ENCODE results near the gene TEX264.
"Not testable (repeated sequence)": the region's sequence is repeated elsewhere in the genome, so short reads cannot be mapped to it uniquely, and the experiment has no call there.

TEX264 gene

DNA sequence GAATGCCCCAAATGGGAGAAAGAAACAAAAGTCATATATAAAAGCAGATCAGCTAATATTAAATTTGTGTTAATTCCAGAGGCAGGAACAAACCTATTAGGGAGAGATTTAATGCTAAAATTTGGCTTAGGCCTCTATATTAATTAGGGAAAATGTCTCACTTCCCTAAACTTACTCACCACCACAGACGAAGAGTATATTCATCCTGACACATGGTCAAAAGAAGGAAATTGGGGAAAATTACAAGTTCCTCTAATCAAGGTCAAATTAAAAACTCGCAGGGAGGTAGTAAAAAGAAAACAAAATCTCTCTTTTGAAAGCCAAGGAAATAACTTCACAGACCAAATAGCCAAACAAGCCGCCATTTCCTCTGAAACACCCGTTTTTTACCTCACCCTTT is 68.1 kb downstream of the TEX264 start:
- Histone ChIP-seq H3K27me3 (replicated peaks; ENCODE audit: control insufficient read depth, insufficient read depth, low read length) (no peaks in the 10 kb centered on the region; the same call in 1 of the 2 replicates), H3K4me3 (replicated peaks; ENCODE audit: low read depth, low read length) (no peak overlapping the region), H3K36me3 (ENCODE audit: control insufficient read depth, insufficient read depth, low read length) (no peaks in the 10 kb centered on the region)
- TF ChIP-seq, protein P1, sequence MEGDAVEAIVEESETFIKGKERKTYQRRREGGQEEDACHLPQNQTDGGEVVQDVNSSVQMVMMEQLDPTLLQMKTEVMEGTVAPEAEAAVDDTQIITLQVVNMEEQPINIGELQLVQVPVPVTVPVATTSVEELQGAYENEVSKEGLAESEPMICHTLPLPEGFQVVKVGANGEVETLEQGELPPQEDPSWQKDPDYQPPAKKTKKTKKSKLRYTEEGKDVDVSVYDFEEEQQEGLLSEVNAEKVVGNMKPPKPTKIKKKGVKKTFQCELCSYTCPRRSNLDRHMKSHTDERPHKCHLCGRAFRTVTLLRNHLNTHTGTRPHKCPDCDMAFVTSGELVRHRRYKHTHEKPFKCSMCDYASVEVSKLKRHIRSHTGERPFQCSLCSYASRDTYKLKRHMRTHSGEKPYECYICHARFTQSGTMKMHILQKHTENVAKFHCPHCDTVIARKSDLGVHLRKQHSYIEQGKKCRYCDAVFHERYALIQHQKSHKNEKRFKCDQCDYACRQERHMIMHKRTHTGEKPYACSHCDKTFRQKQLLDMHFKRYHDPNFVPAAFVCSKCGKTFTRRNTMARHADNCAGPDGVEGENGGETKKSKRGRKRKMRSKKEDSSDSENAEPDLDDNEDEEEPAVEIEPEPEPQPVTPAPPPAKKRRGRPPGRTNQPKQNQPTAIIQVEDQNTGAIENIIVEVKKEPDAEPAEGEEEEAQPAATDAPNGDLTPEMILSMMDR (IDR thresholded peaks at IDR 0.05; ENCODE audit: insufficient read depth, low read length, poor library complexity, severe bottlenecking): no peak
- DNase-seq (ENCODE audit: extremely low read depth, insufficient read length): no peak

GRCh38 chr3:51742320-51742719 is 71.3 kb downstream of the TEX264 start:
- DNase-seq (ENCODE audit: extremely low read depth, insufficient read length); H3K4me3 ChIP-seq (replicated peaks; ENCODE audit: low read depth, low read length); H3K27me3 ChIP-seq (replicated peaks; ENCODE audit: control insufficient read depth, insufficient read depth, low read length); H3K36me3 ChIP-seq (ENCODE audit: control insufficient read depth, insufficient read depth, low read length): not testable (repeated sequence)

GRCh38 chr3:51742978-51743377 is 71.9 kb downstream of the TEX264 start:
- not testable (repeated sequence) for DNase-seq (ENCODE audit: extremely low read depth, insufficient read length)

GRCh38 chr3:51747840-51748239 is 76.8 kb downstream of the TEX264 start:
- no peak for DNase-seq (ENCODE audit: extremely low read depth, insufficient read length)
- Histone ChIP-seq H3K36me3 (ENCODE audit: control insufficient read depth, insufficient read depth, low read length) (no peaks in the 10 kb centered on the region), H3K27me3 (replicated peaks; ENCODE audit: control insufficient read depth, insufficient read depth, low read length) (no peaks in the 10 kb centered on the region), H3K4me3 (replicated peaks; ENCODE audit: low read depth, low read length) (no peak overlapping the region)
- TF ChIP-seq, protein P1 (IDR thresholded peaks at IDR 0.05; ENCODE audit: insufficient read depth, low read length, poor library complexity, severe bottlenecking): no peak

More at GRCh38 chr3:51742978-51743377, 71.9 kb downstream of the TEX264 start:
- H3K4me3 ChIP-seq (replicated peaks; ENCODE audit: low read depth, low read length); H3K36me3 ChIP-seq (ENCODE audit: control insufficient read depth, insufficient read depth, low read length); H3K27me3 ChIP-seq (replicated peaks; ENCODE audit: control insufficient read depth, insufficient read depth, low read length): not testable (repeated sequence)

DNA sequence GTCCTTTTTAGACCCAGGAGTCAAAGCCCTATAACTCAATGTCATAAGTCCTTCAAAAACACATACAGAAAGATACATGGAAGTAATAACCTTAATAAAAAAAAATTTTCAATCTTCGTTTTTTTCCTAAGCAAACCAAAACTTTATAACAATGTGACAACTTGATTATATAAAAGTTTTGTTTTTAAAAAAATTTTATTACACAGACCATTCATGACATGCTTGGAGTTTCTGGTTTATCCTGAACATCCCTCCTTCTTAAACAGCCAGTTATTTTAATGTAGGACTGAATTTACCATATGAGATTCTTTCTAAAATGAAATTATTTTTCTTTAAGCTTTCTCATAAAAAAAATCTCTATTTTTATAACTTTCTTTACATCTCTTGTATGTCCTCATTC is 77.3 kb downstream of the TEX264 start:
- H3K27me3 ChIP-seq (replicated peaks; ENCODE audit: control insufficient read depth, insufficient read depth, low read length): no peaks in the 10 kb centered on the region
- no peaks in the 10 kb centered on the region for H3K36me3 ChIP-seq (ENCODE audit: control insufficient read depth, insufficient read depth, low read length)
- TF ChIP-seq, protein P1 (IDR thresholded peaks at IDR 0.05; ENCODE audit: insufficient read depth, low read length, poor library complexity, severe bottlenecking): no peak
- no peak overlapping the region for H3K4me3 ChIP-seq (replicated peaks; ENCODE audit: low read depth, low read length)
- no peak for DNase-seq (ENCODE audit: extremely low read depth, insufficient read length)

GRCh38 chr3:51750878-51751277 is 79.8 kb downstream of the TEX264 start:
- DNase-seq (ENCODE audit: extremely low read depth, insufficient read length): no peak
- TF ChIP-seq, protein P1 (IDR thresholded peaks at IDR 0.05; ENCODE audit: insufficient read depth, low read length, poor library complexity, severe bottlenecking): no peak
- H3K27me3 ChIP-seq (replicated peaks; ENCODE audit: control insufficient read depth, insufficient read depth, low read length): no peaks in the 10 kb centered on the region
- no peak overlapping the region for H3K4me3 ChIP-seq (replicated peaks; ENCODE audit: low read depth, low read length)
- H3K36me3 ChIP-seq (ENCODE audit: control insufficient read depth, insufficient read depth, low read length): no peaks in the 10 kb centered on the region

DNA sequence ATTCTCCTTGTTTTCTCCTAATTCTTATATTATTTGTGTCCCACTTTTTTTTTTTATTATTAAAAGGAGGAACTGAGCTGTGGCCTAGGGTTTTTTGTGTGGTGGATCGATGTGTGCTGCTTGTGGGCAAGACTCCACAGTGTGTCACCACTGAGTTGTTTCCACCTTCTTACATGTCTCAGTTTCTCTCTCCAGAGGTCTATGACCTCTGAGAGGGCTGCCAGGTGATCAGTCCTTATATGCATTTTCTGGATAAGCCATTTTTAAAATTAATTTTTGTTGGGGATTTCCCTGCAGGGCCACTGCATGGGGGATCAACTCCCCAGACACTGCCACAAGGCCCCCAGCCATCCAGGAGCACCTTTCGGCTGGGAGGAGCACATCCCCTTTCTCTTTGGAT is 80.2 kb downstream of the TEX264 start:
- Histone ChIP-seq H3K36me3 (ENCODE audit: control insufficient read depth, insufficient read depth, low read length) (no peaks in the 10 kb centered on the region), H3K4me3 (replicated peaks; ENCODE audit: low read depth, low read length) (no peak overlapping the region), H3K27me3 (replicated peaks; ENCODE audit: control insufficient read depth, insufficient read depth, low read length) (no peaks in the 10 kb centered on the region)
- TF ChIP-seq, protein P1 (IDR thresholded peaks at IDR 0.05; ENCODE audit: insufficient read depth, low read length, poor library complexity, severe bottlenecking): no peak
- no peak for DNase-seq (ENCODE audit: extremely low read depth, insufficient read length)

Data from GM06990 (cell line).